T-helper 9 cell (primary cell): ENCODE data around the gene VENTX.

Source experiments
- DNase-seq: peaks from one replicate; pipeline ENCODE4 v3.0.0-alpha.2; 2020

VENTX gene

DNA sequence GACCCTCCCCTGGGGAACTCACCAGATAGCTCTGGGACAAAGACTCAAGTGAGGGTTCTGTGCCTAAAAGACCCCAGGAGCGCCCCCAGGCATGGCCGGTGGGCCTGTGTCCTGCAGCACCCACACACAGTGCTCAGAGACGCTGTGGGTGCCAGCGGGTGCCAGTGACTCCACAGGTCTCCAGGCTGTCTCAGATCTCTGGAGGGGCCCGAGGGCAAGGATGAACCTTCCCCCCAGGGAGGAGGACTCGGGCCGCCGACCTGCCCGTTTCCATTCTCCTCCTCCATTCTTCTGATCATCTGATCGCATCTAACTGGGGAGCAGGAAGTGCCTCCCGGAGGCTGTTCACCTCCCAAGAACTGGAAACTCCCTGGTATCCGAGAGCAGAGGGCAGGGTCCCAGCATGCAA lies 38.0 kb downstream of the VENTX start:
- DNase-seq: peak; percentile 33

- DNase-seq: no peak
Observed at GRCh38 chr10:133276100-133276434, 38.4 kb downstream of the VENTX start.

DNA sequence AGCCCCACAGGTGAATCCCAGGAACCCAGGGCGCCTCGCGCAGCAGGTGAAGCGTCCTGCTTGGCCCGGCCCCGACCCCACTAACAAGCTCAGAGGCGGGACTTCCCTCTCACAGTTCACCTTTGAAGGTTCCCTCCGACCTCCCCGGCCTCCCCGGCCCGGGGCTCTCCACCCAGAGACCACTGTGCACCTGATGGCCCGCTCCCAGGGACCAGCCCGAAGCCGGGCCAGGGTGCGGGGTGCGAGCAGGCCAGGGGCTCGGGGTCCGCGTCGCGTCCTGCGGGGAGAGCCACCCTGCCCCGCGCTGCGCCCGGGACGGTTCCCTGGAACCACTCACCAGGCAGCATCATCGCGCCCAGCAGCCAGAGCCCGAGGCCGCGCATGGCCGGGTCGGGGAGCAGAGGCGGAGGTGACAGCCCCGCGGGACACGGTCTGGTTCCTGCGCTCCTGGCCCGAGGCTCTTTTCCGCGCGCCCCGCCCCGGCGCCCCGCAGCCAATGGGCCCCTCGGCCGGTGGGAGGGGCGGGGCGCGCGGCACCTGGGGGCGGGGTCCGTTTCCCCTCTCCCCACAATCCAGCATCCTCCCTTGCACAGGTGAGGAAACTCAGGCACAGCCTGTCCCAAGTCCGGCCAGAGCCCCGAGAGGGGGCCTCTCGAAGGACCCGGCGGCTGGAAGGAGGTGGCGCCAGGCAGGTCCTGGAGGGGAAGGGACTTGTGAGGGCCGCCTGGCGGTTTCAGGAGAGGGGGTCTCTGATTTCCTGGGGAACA lies 39.0 kb downstream of the VENTX start, which contains the start of gene ADAM8:
ADAM8 (minus strand) TSS at position 434 of the 767 bp plus-strand sequence; CDS start at position 383, 51 bp downstream.
- peak; percentile 68 for DNase-seq

DNA sequence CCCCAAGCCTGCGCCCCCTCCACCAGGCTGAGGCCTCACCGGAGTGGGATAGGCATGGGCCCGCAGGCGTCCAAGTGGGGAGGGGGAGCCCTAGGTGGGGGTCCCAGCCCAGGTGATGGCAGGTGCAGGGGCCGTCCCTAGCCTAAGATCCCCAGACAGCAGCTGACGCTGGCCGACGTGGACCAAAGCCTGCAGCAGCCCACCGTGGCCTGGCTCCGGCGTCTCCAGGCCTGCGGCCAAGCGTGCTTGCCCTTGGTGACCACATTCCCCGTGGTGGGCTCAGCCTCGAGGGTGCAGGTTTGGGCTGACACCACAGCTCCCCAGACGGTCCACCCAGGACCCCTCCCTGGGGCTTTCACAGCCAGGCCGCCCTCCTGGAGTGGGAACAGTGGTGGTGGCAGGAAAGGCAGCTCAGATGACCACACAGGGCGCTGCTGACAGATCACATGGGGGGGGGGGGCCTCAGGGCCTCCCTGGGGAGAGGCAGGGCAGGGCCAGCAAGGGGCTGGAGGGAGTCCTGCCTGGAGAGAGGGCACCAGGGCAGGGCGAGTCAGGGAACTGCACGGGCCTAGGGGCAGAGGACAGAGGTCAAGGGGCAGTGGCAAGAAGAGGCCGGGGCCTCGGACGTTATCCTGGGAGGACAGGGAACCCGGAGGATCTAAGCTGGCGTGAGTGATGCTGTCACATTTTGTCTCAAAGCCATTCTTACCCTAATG lies 39.8 kb downstream of the VENTX start:
- DNase-seq: no peak

GRCh38 chr10:133277993-133278576 lies 40.4 kb downstream of the VENTX start:
- DNase-seq: no peak

- peak; percentile 61 for DNase-seq
Observed at GRCh38 chr10:133278577-133279265, 41.1 kb downstream of the VENTX start.

GRCh38 chr10:133279326-133280226 lies 41.9 kb downstream of the VENTX start:
- no peak for DNase-seq

DNA sequence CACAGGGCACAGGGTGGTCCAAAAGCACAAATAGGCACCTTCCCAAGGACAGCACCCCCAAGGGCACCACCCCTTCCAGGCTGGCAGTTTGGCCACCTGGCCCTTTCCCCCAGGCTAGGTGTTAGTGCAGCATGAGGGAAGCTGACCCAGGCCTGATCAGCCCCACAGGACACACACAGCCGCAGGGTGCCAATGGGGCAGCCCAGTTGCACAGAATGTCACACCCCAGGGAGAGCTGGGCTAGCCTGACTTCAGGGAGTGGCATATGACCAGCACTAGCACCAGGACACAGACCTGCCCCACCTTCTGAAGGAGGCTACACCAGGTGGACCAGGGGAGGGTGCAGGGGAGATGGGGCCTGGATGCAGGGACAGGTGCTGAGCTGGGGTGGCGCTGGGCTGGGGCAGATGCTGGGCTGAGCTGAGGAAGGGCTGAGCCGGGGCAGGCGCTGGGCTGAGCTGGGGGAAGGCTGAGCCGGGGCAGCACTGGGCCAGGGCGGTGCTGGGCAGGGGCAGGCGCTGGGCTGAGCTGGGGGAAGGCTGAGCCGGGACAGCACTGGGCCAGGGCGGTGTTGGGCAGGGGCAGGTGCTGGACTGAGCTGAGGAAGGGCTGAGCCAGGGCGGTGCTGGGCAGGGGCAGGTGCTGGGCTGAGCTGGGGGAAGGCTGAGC lies 42.9 kb downstream of the VENTX start:
- DNase-seq: no peak

DNA sequence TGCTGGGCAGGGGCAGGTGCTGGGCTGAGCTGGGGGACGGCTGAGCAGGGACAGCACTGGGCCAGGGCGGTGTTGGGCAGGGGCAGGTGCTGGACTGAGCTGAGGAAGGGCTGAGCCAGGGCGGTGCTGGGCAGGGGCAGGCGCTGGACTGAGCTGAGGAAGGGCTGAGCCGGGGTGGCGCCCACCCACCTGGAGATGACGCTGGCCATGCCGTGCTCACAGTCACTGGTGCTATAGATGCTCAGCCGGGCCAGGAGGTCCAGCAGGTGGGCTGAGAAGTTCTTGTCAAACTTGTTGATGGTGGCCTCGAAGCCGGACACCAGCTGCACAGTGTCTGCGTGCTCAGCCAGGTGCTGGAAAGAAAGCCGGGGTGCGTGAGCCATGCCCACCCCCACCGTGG lies 43.4 kb downstream of the VENTX start:
- no peak for DNase-seq

GRCh38 chr10:133281628-133282372 lies 44.1 kb downstream of the VENTX start:
- DNase-seq: no peak

DNA sequence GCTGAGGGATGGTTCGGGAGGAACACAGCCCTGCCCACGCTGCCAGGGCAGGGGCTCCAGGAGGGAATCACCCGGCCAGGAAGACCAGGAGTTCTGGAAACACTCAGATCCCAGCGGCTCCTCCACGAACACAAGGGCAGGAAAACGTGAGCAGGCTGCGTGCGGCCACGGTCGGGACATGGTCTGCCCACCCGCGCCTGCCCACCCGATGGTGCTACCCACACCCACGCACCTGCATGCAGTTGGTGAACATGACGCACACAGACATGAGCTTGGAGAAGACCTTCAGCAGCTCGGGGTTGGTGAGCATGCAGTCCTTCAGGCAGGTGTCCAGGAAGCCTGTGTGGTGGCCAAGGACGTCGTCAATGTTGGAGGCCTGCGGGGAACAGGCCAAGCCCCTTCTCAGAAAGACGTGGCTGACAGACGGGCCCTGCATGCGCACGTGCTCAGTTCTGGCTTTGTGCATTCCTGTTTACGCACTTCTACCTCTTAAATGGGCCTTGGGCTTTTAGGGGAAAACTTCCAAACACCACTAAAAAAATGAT lies 45.3 kb downstream of the VENTX start:
- no peak for DNase-seq

- no peak for DNase-seq
Observed at GRCh38 chr10:133283931-133284330, 46.3 kb downstream of the VENTX start.

GRCh38 chr10:133285217-133285616 lies 47.6 kb downstream of the VENTX start:
- no peak for DNase-seq

DNA sequence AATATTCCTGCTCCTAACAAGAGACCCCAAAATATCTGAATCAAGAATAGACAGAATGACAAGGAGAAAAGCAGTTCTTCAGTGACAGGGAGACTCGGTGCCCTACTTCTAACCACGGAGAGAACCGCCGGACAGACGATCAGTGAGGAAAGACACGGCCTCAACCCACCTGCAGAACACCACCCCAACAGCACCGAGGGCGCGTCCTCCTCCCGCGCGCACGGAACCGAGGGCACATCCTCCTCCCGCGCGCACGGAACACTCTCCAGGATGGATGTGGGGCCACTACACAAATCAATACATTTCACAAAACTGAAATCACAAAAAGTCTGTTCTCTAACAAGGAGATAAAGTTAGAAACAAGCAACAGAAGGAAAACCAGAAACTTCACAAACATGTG lies 48.7 kb downstream of the VENTX start:
- DNase-seq: no peak

DNA sequence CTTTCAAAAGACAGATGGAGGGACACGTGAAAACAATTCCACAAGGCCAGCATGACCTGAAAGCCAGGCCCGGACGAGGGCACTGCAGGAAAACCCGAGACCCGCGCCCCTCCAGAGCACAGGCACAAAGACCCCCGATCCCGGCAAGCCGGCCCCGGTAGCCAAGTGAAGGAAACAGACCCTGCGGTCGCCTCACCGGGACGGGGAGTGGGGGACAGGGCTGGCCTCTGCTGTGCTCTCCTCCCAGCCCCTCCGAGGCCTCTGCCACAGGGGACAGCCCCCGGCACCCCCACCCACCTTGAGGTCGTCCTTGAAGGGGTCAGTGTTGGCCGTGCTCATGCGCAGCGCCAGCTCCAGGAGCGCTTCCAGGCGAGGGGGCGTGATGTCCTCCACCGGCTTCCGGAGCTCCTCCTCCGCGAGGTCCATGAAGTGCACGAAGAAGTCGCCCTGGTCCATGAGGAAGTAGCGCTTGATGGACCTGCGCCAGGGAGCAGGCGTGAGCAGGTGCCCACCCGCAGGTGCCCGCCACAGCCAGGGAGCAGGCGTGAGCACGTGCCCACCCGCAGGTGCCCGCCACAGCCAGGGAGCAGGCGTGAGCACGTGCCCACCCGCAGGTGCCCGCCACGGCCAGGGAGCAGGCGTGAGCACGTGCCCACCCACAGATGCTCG lies 50.3 kb downstream of the VENTX start:
- DNase-seq: no peak

- no peak for DNase-seq
Observed at GRCh38 chr10:133289761-133290160, 52.1 kb downstream of the VENTX start.
